ENCODE measurements around the gene ALDH4A1.
"Not testable (repeated sequence)": the region's sequence is repeated elsewhere in the genome, so short reads cannot be mapped to it uniquely, and the experiment has no call there.

Gene ALDH4A1

GRCh38 chr1:18870957-18871356 is 31.4 kb downstream of the ALDH4A1 start:
- no peak for TF ChIP-seq CTCF (IDR thresholded peaks at IDR 0.05; ENCODE audit: borderline replicate concordance, extremely low read depth, low read length, poor library complexity, severe bottlenecking)
- no peak for TF ChIP-seq EZH2 (IDR thresholded peaks at IDR 0.05; ENCODE audit: borderline replicate concordance, low read depth, low read length, severe bottlenecking)
- Histone ChIP-seq H3K9ac (ENCODE audit: low read depth, low read length) (no peak overlapping the region), H3K36me3 (ENCODE audit: insufficient read depth, low read length) (no peaks in the 10 kb centered on the region), H3K4me3 (ENCODE audit: low read depth in 1 of 2, low read length in 2 of 2) (no peak overlapping the region), H3K4me1 (ENCODE audit: insufficient read depth, low read length) (no peaks in the 10 kb centered on the region), H2AFZ (ENCODE audit: low read depth, low read length) (no peak overlapping the region), H3K27me3 (ENCODE audit: insufficient read depth, low read length, poor library complexity) (no peaks in the 10 kb centered on the region), H3K27ac (ENCODE audit: low read length) (no peak overlapping the region), H3K9me3 (ENCODE audit: insufficient read depth, low read length, severe bottlenecking) (no peaks in the 10 kb centered on the region), H3K79me2 (ENCODE audit: insufficient read depth, low read length) (no peaks in the 10 kb centered on the region), H4K20me1 (ENCODE audit: insufficient read depth, low read length) (no peaks in the 10 kb centered on the region; the same call in 1 of the 2 replicates), H3K4me2 (ENCODE audit: insufficient read depth, low read length) (no peak overlapping the region)
- ATAC-seq (ENCODE audit: insufficient read depth, low read depth), result no peak
- DNase-seq, result no peak

DNA sequence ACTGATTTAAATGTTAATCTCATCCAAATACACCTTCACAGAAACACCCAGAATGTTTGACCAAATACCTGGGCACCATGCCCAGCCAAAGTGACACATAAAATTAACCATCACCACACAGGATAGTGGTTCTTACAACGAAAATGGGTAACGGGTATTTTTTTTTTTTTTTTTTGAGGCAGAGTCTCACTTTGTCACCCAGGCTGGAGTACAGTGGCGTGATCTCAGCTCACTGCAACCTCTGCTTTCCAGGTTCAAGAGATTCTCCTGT is 31.8 kb downstream of the ALDH4A1 start:
- H3K27ac ChIP-seq (ENCODE audit: low read length), result not testable (repeated sequence)

DNA sequence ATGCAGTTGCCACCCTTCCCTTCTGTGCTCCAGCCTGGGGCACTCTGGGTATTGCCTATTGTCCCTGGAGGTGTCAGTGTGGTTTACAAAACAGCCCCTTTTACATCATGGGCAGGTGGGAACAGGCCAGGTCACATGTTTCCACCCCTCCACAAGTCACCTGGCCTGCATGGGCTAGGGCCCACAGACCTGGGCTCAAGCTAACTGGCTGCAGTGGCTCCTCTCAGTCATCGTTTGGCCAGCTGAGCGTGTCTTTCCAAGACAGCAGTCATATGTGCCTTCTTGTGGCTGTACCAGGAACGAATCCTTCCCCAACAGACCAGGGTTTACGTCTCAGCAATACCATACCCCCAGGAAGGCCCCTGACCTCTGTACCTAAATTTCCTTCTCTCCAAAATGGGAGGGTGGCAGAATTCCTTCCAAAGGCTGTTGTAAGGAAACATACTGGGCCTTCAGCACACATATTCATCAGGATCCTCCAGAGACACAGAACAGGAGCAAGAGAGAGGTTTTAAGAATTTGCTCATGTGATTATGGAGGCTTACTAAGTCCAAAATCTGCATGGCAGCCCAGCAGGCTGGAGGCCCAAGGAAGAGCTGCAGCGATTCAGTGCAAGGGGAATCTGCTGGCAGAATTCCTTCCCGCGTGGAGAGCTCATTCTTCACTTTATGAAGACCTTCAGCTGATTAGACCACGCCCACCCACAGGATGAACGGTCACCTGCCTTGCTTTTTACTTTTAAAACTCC is 32.3 kb downstream of the ALDH4A1 start:
- H2AFZ ChIP-seq (ENCODE audit: low read depth, low read length), result no peak overlapping the region
- no peaks in the 10 kb centered on the region for H3K27me3 ChIP-seq (ENCODE audit: insufficient read depth, low read length, poor library complexity)
- no peak overlapping the region for H3K4me2 ChIP-seq (ENCODE audit: insufficient read depth, low read length)
- H3K4me1 ChIP-seq (ENCODE audit: insufficient read depth, low read length), result no peaks in the 10 kb centered on the region
- H3K27ac ChIP-seq (ENCODE audit: low read length), result no peak overlapping the region
- H3K9me3 ChIP-seq (ENCODE audit: insufficient read depth, low read length, severe bottlenecking), result no peaks in the 10 kb centered on the region
- H3K4me3 ChIP-seq (ENCODE audit: low read depth in 1 of 2, low read length in 2 of 2), result no peak overlapping the region
- TF ChIP-seq CTCF (IDR thresholded peaks at IDR 0.05; ENCODE audit: borderline replicate concordance, extremely low read depth, low read length, poor library complexity, severe bottlenecking) (no peak), EZH2 (IDR thresholded peaks at IDR 0.05; ENCODE audit: borderline replicate concordance, low read depth, low read length, severe bottlenecking) (no peak)
- H4K20me1 ChIP-seq (ENCODE audit: insufficient read depth, low read length), result no peaks in the 10 kb centered on the region; the same call in 1 of the 2 replicates
- H3K79me2 ChIP-seq (ENCODE audit: insufficient read depth, low read length), result no peaks in the 10 kb centered on the region
- no peaks in the 10 kb centered on the region for H3K36me3 ChIP-seq (ENCODE audit: insufficient read depth, low read length)
- ATAC-seq (ENCODE audit: insufficient read depth, low read depth) (no peak), DNase-seq (no peak)
- H3K9ac ChIP-seq (ENCODE audit: low read depth, low read length), result no peak overlapping the region

More for the DNA sequence above, 31.8 kb downstream of the ALDH4A1 start:
- H3K4me1 ChIP-seq (ENCODE audit: insufficient read depth, low read length); ATAC-seq (ENCODE audit: insufficient read depth, low read depth); H4K20me1 ChIP-seq (ENCODE audit: insufficient read depth, low read length); DNase-seq; H3K36me3 ChIP-seq (ENCODE audit: insufficient read depth, low read length); H2AFZ ChIP-seq (ENCODE audit: low read depth, low read length); H3K9me3 ChIP-seq (ENCODE audit: insufficient read depth, low read length, severe bottlenecking); H3K4me3 ChIP-seq (ENCODE audit: low read depth in 1 of 2, low read length in 2 of 2); H3K79me2 ChIP-seq (ENCODE audit: insufficient read depth, low read length); H3K27me3 ChIP-seq (ENCODE audit: insufficient read depth, low read length, poor library complexity); H3K4me2 ChIP-seq (ENCODE audit: insufficient read depth, low read length); H3K9ac ChIP-seq (ENCODE audit: low read depth, low read length): not testable (repeated sequence)

DNA sequence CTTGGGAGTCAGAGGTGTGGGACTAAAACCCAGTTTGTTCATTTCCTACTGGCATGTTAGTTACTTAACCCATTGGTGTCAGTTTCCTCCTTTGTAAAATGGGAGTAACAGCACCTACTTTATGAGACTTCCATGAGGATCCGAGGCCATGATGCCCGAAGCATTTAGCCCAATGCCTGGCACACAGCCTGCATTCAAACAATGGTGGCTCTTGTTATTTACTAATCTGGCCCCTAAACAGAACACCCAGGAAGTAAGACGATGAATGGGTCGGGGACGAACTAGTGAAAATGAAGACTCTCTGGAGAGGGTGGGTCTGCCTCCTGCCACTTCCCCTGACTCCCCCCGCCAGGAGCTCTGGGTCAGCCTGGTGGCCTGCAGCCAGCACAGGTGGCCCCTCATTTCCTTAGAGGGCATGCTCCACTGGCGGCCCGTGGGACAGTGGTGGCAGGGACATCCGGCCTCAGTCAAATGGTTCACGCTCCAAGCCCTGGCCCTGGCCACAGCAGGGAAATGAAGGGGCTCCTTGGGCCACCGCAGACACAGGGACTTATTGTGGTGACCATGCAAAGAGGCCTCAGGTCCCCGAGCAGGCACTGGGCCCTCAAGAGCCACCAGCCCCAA is 33.4 kb downstream of the ALDH4A1 start:
- H3K79me2 ChIP-seq (ENCODE audit: insufficient read depth, low read length), result no peaks in the 10 kb centered on the region
- no peak overlapping the region for H3K4me2 ChIP-seq (ENCODE audit: insufficient read depth, low read length)
- H3K27ac ChIP-seq (ENCODE audit: low read length), result no peak overlapping the region
- no peak for ATAC-seq (ENCODE audit: insufficient read depth, low read depth)
- H3K9ac ChIP-seq (ENCODE audit: low read depth, low read length), result no peak overlapping the region
- H4K20me1 ChIP-seq (ENCODE audit: insufficient read depth, low read length), result no peaks in the 10 kb centered on the region; the same call in 1 of the 2 replicates
- no peaks in the 10 kb centered on the region for H3K4me1 ChIP-seq (ENCODE audit: insufficient read depth, low read length)
- no peaks in the 10 kb centered on the region for H3K9me3 ChIP-seq (ENCODE audit: insufficient read depth, low read length, severe bottlenecking)
- TF ChIP-seq CTCF (IDR thresholded peaks at IDR 0.05; ENCODE audit: borderline replicate concordance, extremely low read depth, low read length, poor library complexity, severe bottlenecking) (no peak), EZH2 (IDR thresholded peaks at IDR 0.05; ENCODE audit: borderline replicate concordance, low read depth, low read length, severe bottlenecking) (no peak)
- no peaks in the 10 kb centered on the region for H3K36me3 ChIP-seq (ENCODE audit: insufficient read depth, low read length)
- H3K4me3 ChIP-seq (ENCODE audit: low read depth in 1 of 2, low read length in 2 of 2), result no peak overlapping the region
- H2AFZ ChIP-seq (ENCODE audit: low read depth, low read length), result no peak overlapping the region
- H3K27me3 ChIP-seq (ENCODE audit: insufficient read depth, low read length, poor library complexity), result no peaks in the 10 kb centered on the region
- no peak for DNase-seq
